IPS-18c (cell line): Measurements from ENCODE around the gene AMMECR1.

Source experiments
- H3K4me3 ChIP-seq: 2 replicates; pipeline ENCODE4 v1.7.0; 2013; ENCODE audit warnings: low read depth, mild to moderate bottlenecking, low read length, moderate library complexity; ENCODE audit not compliant: insufficient read depth
- H3K9me3 ChIP-seq: one replicate; pipeline ENCODE4 v1.6.1; 2013; ENCODE audit warnings: mild to moderate bottlenecking, low read length, moderate library complexity; ENCODE audit not compliant: control insufficient read depth, insufficient read depth

The AMMECR1 gene

GRCh38 chrX:110281377-110281776 lies 36.5 kb downstream of the AMMECR1 start:
- Histone ChIP-seq H3K9me3 (peaks cover 4% of the 10 kb centered on the region), H3K4me3 (no peak overlapping the region)

GRCh38 chrX:110280954-110281353 lies 36.9 kb downstream of the AMMECR1 start:
- Histone ChIP-seq H3K9me3 (peaks cover 4% of the 10 kb centered on the region), H3K4me3 (no peak overlapping the region)

GRCh38 chrX:110277609-110278008 lies 40.3 kb downstream of the AMMECR1 start:
- Histone ChIP-seq H3K9me3 (no peaks in the 10 kb centered on the region), H3K4me3 (no peak overlapping the region)

- no peaks in the 10 kb centered on the region for H3K9me3 ChIP-seq
- H3K4me3 ChIP-seq = no peak overlapping the region
These were observed 41.1 kb downstream of the AMMECR1 start for GRCh38 chrX:110276778-110277177.

- Histone ChIP-seq H3K4me3 (no peak overlapping the region), H3K9me3 (no peaks in the 10 kb centered on the region)
These were observed 49.0 kb downstream of the AMMECR1 start for GRCh38 chrX:110268886-110269285.

GRCh38 chrX:110268395-110268794 lies 49.5 kb downstream of the AMMECR1 start:
- H3K9me3 ChIP-seq = no peaks in the 10 kb centered on the region
- H3K4me3 ChIP-seq = no peak overlapping the region

- H3K4me3 ChIP-seq = no peak overlapping the region
- H3K9me3 ChIP-seq = no peaks in the 10 kb centered on the region
These were observed 50.0 kb downstream of the AMMECR1 start for GRCh38 chrX:110267874-110268273.

GRCh38 chrX:110265661-110266060 lies 52.2 kb downstream of the AMMECR1 start:
- no peak overlapping the region for H3K4me3 ChIP-seq

GRCh38 chrX:110259117-110259516 lies 58.8 kb downstream of the AMMECR1 start:
- Histone ChIP-seq H3K4me3 (no peak overlapping the region), H3K9me3 (no peaks in the 10 kb centered on the region)

More at GRCh38 chrX:110265661-110266060, 52.2 kb downstream of the AMMECR1 start:
- H3K9me3 ChIP-seq = no peaks in the 10 kb centered on the region

- no peaks in the 10 kb centered on the region for H3K9me3 ChIP-seq
- H3K4me3 ChIP-seq = no peak overlapping the region
These were observed 59.3 kb downstream of the AMMECR1 start for GRCh38 chrX:110258552-110258951.

- H3K9me3 ChIP-seq = no peaks in the 10 kb centered on the region
- H3K4me3 ChIP-seq = no peak overlapping the region
These were observed 60.0 kb downstream of the AMMECR1 start for GRCh38 chrX:110257889-110258288.

- Histone ChIP-seq H3K4me3 (no peak overlapping the region), H3K9me3 (no peaks in the 10 kb centered on the region)
These were observed 65.2 kb downstream of the AMMECR1 start for GRCh38 chrX:110252711-110253110.

- no peaks in the 10 kb centered on the region for H3K9me3 ChIP-seq
- no peak overlapping the region for H3K4me3 ChIP-seq
These were observed 65.9 kb downstream of the AMMECR1 start for GRCh38 chrX:110251961-110252360.

- H3K4me3 ChIP-seq = no peak overlapping the region
- no peaks in the 10 kb centered on the region for H3K9me3 ChIP-seq
These were observed 66.4 kb downstream of the AMMECR1 start for GRCh38 chrX:110251526-110251925.

- Histone ChIP-seq H3K9me3 (no peaks in the 10 kb centered on the region), H3K4me3 (no peak overlapping the region)
These were observed 67.0 kb downstream of the AMMECR1 start for GRCh38 chrX:110250847-110251246.

GRCh38 chrX:110248578-110248977 lies 69.3 kb downstream of the AMMECR1 start:
- Histone ChIP-seq H3K4me3 (no peak overlapping the region), H3K9me3 (no peaks in the 10 kb centered on the region)

- Histone ChIP-seq H3K4me3 (no peak overlapping the region), H3K9me3 (no peaks in the 10 kb centered on the region)
These were observed 72.9 kb downstream of the AMMECR1 start for GRCh38 chrX:110245011-110245410.

GRCh38 chrX:110242371-110242770 lies 75.5 kb downstream of the AMMECR1 start:
- no peak overlapping the region for H3K4me3 ChIP-seq
- no peaks in the 10 kb centered on the region for H3K9me3 ChIP-seq

- no peaks in the 10 kb centered on the region for H3K9me3 ChIP-seq
- H3K4me3 ChIP-seq = no peak overlapping the region
These were observed 76.1 kb downstream of the AMMECR1 start for GRCh38 chrX:110241816-110242215.
